SK-N-SH treated with all-trans-retinoic acid at 6 μM for 48 hours (cell line): ENCODE data around the gene OVCA2.

ENCODE experiments used
- ATAC-seq: fragments of 200-7000 bp; cut with Tn5 transposase; 3 replicates; pipeline ENCODE4 v1.9.1; 2020; ENCODE audit warnings: mild to moderate bottlenecking, moderate library complexity
- ARNTL ChIP-seq: fragments of 450-650 bp; formaldehyde crosslinking; IDR thresholded peaks from 2 replicates; pipeline ENCODE4 v1.5.0; 2020; ENCODE audit warnings: low read depth, mild to moderate bottlenecking, moderate library complexity, borderline replicate concordance
- CSDC2 ChIP-seq: fragments of 250-450 bp; sonication (Bioruptor Pico); IDR thresholded peaks from 2 replicates; pipeline ENCODE4 v1.5.0; 2020; ENCODE audit warnings: mild to moderate bottlenecking, moderate library complexity
- CSRNP3 ChIP-seq: fragments of 250-450 bp; sonication (Bioruptor Pico); IDR thresholded peaks from 2 replicates; pipeline ENCODE4 v1.5.1; 2021; ENCODE audit warnings: mild to moderate bottlenecking, moderate library complexity
- ESRRG ChIP-seq: fragments of 250-450 bp; sonication (Bioruptor Pico); IDR thresholded peaks from 2 replicates; pipeline ENCODE4 v1.6.1; 2021; ENCODE audit warnings: mild to moderate bottlenecking
- ISL1 ChIP-seq: fragments of 250-450 bp; sonication (Bioruptor Pico); IDR thresholded peaks from 2 replicates; pipeline ENCODE4 v2.1.2; 2022; ENCODE audit warnings: mild to moderate bottlenecking, moderate library complexity
- OSR1 ChIP-seq: fragments of 250-450 bp; sonication (Bioruptor Pico); IDR thresholded peaks from 2 replicates; pipeline ENCODE4 v1.8.0; 2022; ENCODE audit warnings: moderate library complexity, mild to moderate bottlenecking, inconsistent platforms
- PATZ1 ChIP-seq: fragments of 250-450 bp; sonication (Bioruptor Pico); IDR thresholded peaks from 2 replicates; pipeline ENCODE4 v1.8.0; 2020; ENCODE audit warnings: mild to moderate bottlenecking, moderate library complexity, borderline replicate concordance
- POU6F1 ChIP-seq: fragments of 250-450 bp; sonication (Bioruptor Pico); IDR thresholded peaks from 2 replicates; pipeline ENCODE4 v1.8.0; 2021; ENCODE audit warnings: low read depth, mild to moderate bottlenecking, moderate library complexity, borderline replicate concordance
- PPARA ChIP-seq: fragments of 250-450 bp; sonication (Bioruptor Pico); IDR thresholded peaks from 2 replicates; pipeline ENCODE4 v1.5.0; 2020; ENCODE audit warnings: mild to moderate bottlenecking, borderline replicate concordance
- RARB ChIP-seq: fragments of 250-450 bp; sonication (Bioruptor Pico); IDR thresholded peaks from 2 replicates; pipeline ENCODE4 v1.8.0; 2021; ENCODE audit warnings: mild to moderate bottlenecking, moderate library complexity
- SNAI2 ChIP-seq: fragments of 250-450 bp; sonication (Bioruptor Pico); IDR thresholded peaks from 2 replicates; pipeline ENCODE4 v1.5.0; 2020; ENCODE audit warnings: mild to moderate bottlenecking, moderate library complexity
- TCF4 ChIP-seq: fragments of 250-450 bp; sonication (Bioruptor Pico); IDR thresholded peaks from 2 replicates; pipeline ENCODE4 v1.8.0; 2021; ENCODE audit warnings: mild to moderate bottlenecking, moderate library complexity, borderline replicate concordance
- TOX ChIP-seq: fragments of 250-450 bp; sonication (Bioruptor Pico); IDR thresholded peaks from 2 replicates; pipeline ENCODE4 v1.8.0; 2021; ENCODE audit warnings: mild to moderate bottlenecking, moderate library complexity, borderline replicate concordance
- TSHZ2 ChIP-seq: fragments of 250-450 bp; sonication (Bioruptor Pico); IDR thresholded peaks from 2 replicates; pipeline ENCODE4 v1.5.0; 2020; ENCODE audit warnings: mild to moderate bottlenecking, moderate library complexity
- ZC3H10 ChIP-seq: fragments of 250-450 bp; sonication (Bioruptor Pico); IDR thresholded peaks from 2 replicates; pipeline ENCODE4 v1.5.1; 2021; ENCODE audit warnings: mild to moderate bottlenecking, moderate library complexity
- ZFP30 ChIP-seq: fragments of 450-650 bp; formaldehyde crosslinking; IDR thresholded peaks from 2 replicates; pipeline ENCODE4 v1.5.0; 2022; ENCODE audit warnings: mild to moderate bottlenecking, moderate library complexity
- ZNF70 ChIP-seq: fragments of 450-650 bp; formaldehyde crosslinking; IDR thresholded peaks from 2 replicates; pipeline ENCODE4 v1.5.0; 2020; ENCODE audit warnings: mild to moderate bottlenecking, moderate library complexity

Gene OVCA2

GRCh38 chr17:2049333-2050299 is 7.8 kb downstream of the OVCA2 start:
- ATAC-seq: peak; percentile 46
- TF ChIP-seq ZC3H10: no peak
- 0 out of 2 replicates have a peak, but pooled peaks have one; percentile 15 for TF ChIP-seq CSDC2
- TF ChIP-seq TSHZ2 (CRISPR knock-in tag): 0 out of 2 replicates have a peak, but pooled peaks have one; percentile 11
- no peak for TF ChIP-seq POU6F1 (CRISPR knock-in tag)

- TF ChIP-seq CSRNP3 (no peak), OSR1 (no peak), PPARA (CRISPR knock-in tag) (no peak), ZNF70 (CRISPR knock-in tag) (no peak), CSDC2 (no peak), SNAI2 (CRISPR knock-in tag) (no peak), ARNTL (CRISPR knock-in tag) (no peak)
- peak; percentile 13 for ATAC-seq
These were observed 8.7 kb downstream of the OVCA2 start for GRCh38 chr17:2050300-2051060.

- no peak for TF ChIP-seq ZFP30
- TF ChIP-seq ZC3H10: no peak
- no peak for TF ChIP-seq TOX (CRISPR knock-in tag)
- no peak for TF ChIP-seq TCF4 (CRISPR knock-in tag)
- no peak for TF ChIP-seq ESRRG
- TF ChIP-seq POU6F1 (CRISPR knock-in tag): no peak
- no peak for TF ChIP-seq ISL1
- no peak for TF ChIP-seq PATZ1
- no peak for TF ChIP-seq RARB
- no peak for ATAC-seq
These were observed 9.5 kb downstream of the OVCA2 start for GRCh38 chr17:2051061-2051932.
